Uterus (tissue), 2 donors: ENCODE results near the gene COL18A1.

Experiments
- CTCF ChIP-seq, 4 experiments: fragments of 200-600 bp in 2 of 4; fragments of 450-650 bp in 2 of 4; sonication (generic) in 2 of 4; IDR thresholded peaks; one replicate each; pipeline ENCODE4 v1.5.1; 2016 to 2019; ENCODE audit warnings: antibody characterized with exemption in 4 of 4, mild to moderate bottlenecking in 2 of 4, moderate library complexity in 1 of 4
- POLR2A ChIP-seq, 2 donors: fragments of 450-650 bp; IDR thresholded peaks; one replicate each; pipeline ENCODE4 v1.6.1; 2016; ENCODE audit warnings: antibody characterized with exemption in 2 of 2, mild to moderate bottlenecking in 1 of 2, moderate library complexity in 1 of 2

- TF ChIP-seq CTCF (IDR thresholded peaks at IDR 0.05): no peak
- no peak for TF ChIP-seq POLR2A (IDR thresholded peaks at IDR 0.05)
Measured at GRCh38 chr21:45508607-45509565, 103.9 kb downstream of the COL18A1 start.
